ENCODE data around the gene PRKAG2. TPM values are rescaled to one million over a fixed set of nuclear protein-coding genes. Genes with fewer than 3 reads are reported as not detected.

Gene PRKAG2
- total RNA-seq, 4 donors from 2014 or later = 8.9 to 35.1 (median 13.6) TPM

- TF ChIP-seq POLR2A (IDR thresholded peaks at IDR 0.05) (no peak), CTCF (IDR thresholded peaks at IDR 0.05) (no peak)
- peaks cover 0 to 11% (median 0%) of the 10 kb centered on the region in 3 donors for H3K36me3 ChIP-seq
- intact Hi-C loops (cut with DNase I) = no loop called here
- peak overlapping the region; percentile 60 to 95 (median 74) for H3K4me3 ChIP-seq
- peaks cover 0 to 46% (median 7%) of the 10 kb centered on the region in 3 donors for H3K4me1 ChIP-seq
- DNase-seq = no peak
- H3K9me3 ChIP-seq = no peaks in the 10 kb centered on the region
- WGBS, 2 donors = 18% methylated on average over 17 of the region's 17 CpGs
- peak overlapping the region; percentile 86 to 97 (median 92) for H3K27ac ChIP-seq
- H3K27me3 ChIP-seq = no peaks in the 10 kb centered on the region
Observed at GRCh38 chr7:151630851-151631569, 245.9 kb downstream of the PRKAG2 start.

GRCh38 chr7:151630358-151630757 lies 246.6 kb downstream of the PRKAG2 start:
- no peak for DNase-seq
- no peak for TF ChIP-seq CTCF (IDR thresholded peaks at IDR 0.05)
- TF ChIP-seq POLR2A (IDR thresholded peaks at IDR 0.05) = no peak
- Histone ChIP-seq H3K27ac (peak overlapping the region; percentile 5 to 97 (median 92)), H3K4me1 (peaks cover 0 to 51% (median 7%) of the 10 kb centered on the region in 3 donors), H3K4me3 (peak overlapping the region; percentile 60 to 95 (median 74)), H3K36me3 (peaks cover 0 to 17% (median 0%) of the 10 kb centered on the region in 3 donors), H3K9me3 (no peaks in the 10 kb centered on the region), H3K27me3 (no peaks in the 10 kb centered on the region)
- intact Hi-C loops (cut with DNase I) = no loop called here
- WGBS, 2 donors = 83 to 85% methylated on average over 5 of the region's 5 CpGs

GRCh38 chr7:151629713-151630272 lies 247.1 kb downstream of the PRKAG2 start:
- WGBS, 2 donors = 76 to 84% methylated on average over 8 of the region's 8 CpGs
- H3K4me1 ChIP-seq = peaks cover 0 to 57% (median 7%) of the 10 kb centered on the region in 3 donors
- H3K27ac ChIP-seq = peak overlapping the region in 3 of 4 donors; percentile 34 to 95 (median 89)
- no peak for TF ChIP-seq POLR2A (IDR thresholded peaks at IDR 0.05)
- no peak for TF ChIP-seq CTCF (IDR thresholded peaks at IDR 0.05)
- no peak overlapping the region for H3K4me3 ChIP-seq
- no peaks in the 10 kb centered on the region for H3K9me3 ChIP-seq
- DNase-seq = no peak
- H3K27me3 ChIP-seq = no peaks in the 10 kb centered on the region
- intact Hi-C loops (cut with DNase I) = no loop called here
- peaks cover 0 to 23% (median 0%) of the 10 kb centered on the region in 3 donors for H3K36me3 ChIP-seq

GRCh38 chr7:151628846-151629604 lies 247.9 kb downstream of the PRKAG2 start:
- no peak overlapping the region for H3K4me3 ChIP-seq
- 78 to 85% methylated on average over 10 to 17 of the region's 17 CpGs for WGBS, 2 donors
- no peaks in the 10 kb centered on the region for H3K27me3 ChIP-seq
- H3K36me3 ChIP-seq = peaks cover 0 to 28% (median 0%) of the 10 kb centered on the region in 3 donors
- H3K4me1 ChIP-seq = peaks cover 0 to 65% (median 7%) of the 10 kb centered on the region in 3 donors
- no peaks in the 10 kb centered on the region for H3K9me3 ChIP-seq
- intact Hi-C loops (cut with DNase I) = no loop called here
- no peak for DNase-seq
- peak overlapping the region in 3 of 4 donors; percentile 34 to 89 (median 54) for H3K27ac ChIP-seq
- TF ChIP-seq CTCF (IDR thresholded peaks at IDR 0.05) (no peak), POLR2A (IDR thresholded peaks at IDR 0.05) (no peak)
